Rectal smooth muscle tissue (tissue), 1 donor: ENCODE data around the gene CD274.

ENCODE experiments used
- H3K27ac ChIP-seq: one replicate; pipeline ENCODE4 v1.7.0; 2013; ENCODE audit warnings: low read depth, low read length, inconsistent platforms
- H3K27me3 ChIP-seq: one replicate; pipeline ENCODE4 v1.7.0; 2013; ENCODE audit warnings: low read length; ENCODE audit not compliant: control insufficient read depth, insufficient read depth
- H3K36me3 ChIP-seq: one replicate; pipeline ENCODE4 v1.7.0; 2013; ENCODE audit warnings: low read length; ENCODE audit not compliant: control insufficient read depth, insufficient read depth
- H3K4me1 ChIP-seq: one replicate; pipeline ENCODE4 v1.7.0; 2013; ENCODE audit warnings: low read length; ENCODE audit not compliant: control insufficient read depth, insufficient read depth
- H3K4me3 ChIP-seq: one replicate; pipeline ENCODE4 v1.7.0; 2013; ENCODE audit warnings: low read length
- H3K9ac ChIP-seq: one replicate; pipeline ENCODE4 v1.7.0; 2013; ENCODE audit warnings: low read length

Gene CD274

GRCh38 chr9:5515261-5515650 lies 64.9 kb downstream of the CD274 start:
- Histone ChIP-seq H3K36me3 (no peaks in the 10 kb centered on the region), H3K4me3 (no peak overlapping the region), H3K4me1 (no peaks in the 10 kb centered on the region), H3K27me3 (no peaks in the 10 kb centered on the region), H3K9ac (no peak overlapping the region), H3K27ac (no peak overlapping the region)

GRCh38 chr9:5516453-5517220 lies 66.3 kb downstream of the CD274 start:
- Histone ChIP-seq H3K27ac (no peak overlapping the region), H3K36me3 (no peaks in the 10 kb centered on the region), H3K4me3 (no peak overlapping the region), H3K4me1 (no peaks in the 10 kb centered on the region), H3K9ac (no peak overlapping the region), H3K27me3 (no peaks in the 10 kb centered on the region)

- no peaks in the 10 kb centered on the region for H3K4me1 ChIP-seq
- H3K4me3 ChIP-seq, result no peak overlapping the region
- no peak overlapping the region for H3K9ac ChIP-seq
- no peak overlapping the region for H3K27ac ChIP-seq
- no peaks in the 10 kb centered on the region for H3K36me3 ChIP-seq
- H3K27me3 ChIP-seq, result no peaks in the 10 kb centered on the region
Measured at GRCh38 chr9:5518171-5518936, 68.0 kb downstream of the CD274 start.

GRCh38 chr9:5518937-5519319 lies 68.6 kb downstream of the CD274 start:
- no peaks in the 10 kb centered on the region for H3K27me3 ChIP-seq
- no peak overlapping the region for H3K9ac ChIP-seq
- no peak overlapping the region for H3K4me3 ChIP-seq
- no peaks in the 10 kb centered on the region for H3K36me3 ChIP-seq
- no peak overlapping the region for H3K27ac ChIP-seq
- no peaks in the 10 kb centered on the region for H3K4me1 ChIP-seq
